HG03442 (cell line): ENCODE measurements around the gene SYT7.
A peak's percentile ranks its signal among the peaks of the same experiment; 100 is the strongest.

ENCODE experiments used
- ATAC-seq: cut with Tn5 transposase; IDR thresholded peaks from one replicate; pipeline ENCODE4 v1.9.1; 2021; ENCODE audit warnings: mild to moderate bottlenecking, moderate library complexity; ENCODE audit not compliant: unreplicated experiment

The SYT7 gene

DNA sequence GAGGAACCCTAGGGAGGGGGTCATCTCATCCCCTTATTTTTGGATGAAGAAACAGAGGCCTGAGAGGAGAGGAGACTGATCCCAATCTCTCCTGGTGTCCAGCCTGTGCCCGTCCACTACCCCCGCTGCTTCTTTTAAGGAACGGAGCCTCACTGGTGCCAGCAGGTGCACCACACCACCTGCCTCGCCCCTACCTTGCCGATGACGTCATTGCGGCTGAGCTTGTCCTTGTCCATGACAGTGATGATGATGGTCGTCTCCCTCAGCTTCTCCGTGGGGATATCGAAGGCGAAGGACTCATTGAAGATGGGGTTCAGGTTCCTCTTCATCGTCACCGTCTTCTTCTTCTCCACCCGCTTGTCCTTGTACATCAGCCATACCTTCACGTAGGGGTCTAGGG lies 58.0 kb downstream of the SYT7 start:
- no peak for ATAC-seq

GRCh38 chr11:61518032-61518795 lies 62.7 kb downstream of the SYT7 start:
- ATAC-seq, result no peak

GRCh38 chr11:61516675-61517572 lies 64.0 kb downstream of the SYT7 start:
- ATAC-seq, result no peak

GRCh38 chr11:61516191-61516590 lies 64.7 kb downstream of the SYT7 start:
- no peak for ATAC-seq

DNA sequence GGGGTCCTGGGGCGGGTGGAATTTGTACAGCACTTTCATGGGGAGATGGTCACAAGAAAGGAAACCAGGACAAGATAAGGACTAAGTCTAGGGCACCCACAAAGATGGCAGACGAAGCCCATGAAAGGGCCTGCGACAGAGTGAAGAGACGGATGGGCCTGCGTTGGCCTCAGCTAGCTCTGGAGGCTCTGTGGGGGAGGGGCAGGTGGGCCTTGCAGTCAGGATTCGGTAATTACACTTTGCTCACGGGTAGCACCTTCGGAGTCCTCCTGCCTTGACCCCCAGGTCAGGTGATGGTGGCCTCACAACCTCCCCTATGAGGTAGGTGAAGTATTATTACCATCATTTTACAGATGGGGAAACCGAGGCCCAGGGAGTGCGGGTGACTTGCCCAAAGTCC lies 65.2 kb downstream of the SYT7 start:
- ATAC-seq, result no peak

DNA sequence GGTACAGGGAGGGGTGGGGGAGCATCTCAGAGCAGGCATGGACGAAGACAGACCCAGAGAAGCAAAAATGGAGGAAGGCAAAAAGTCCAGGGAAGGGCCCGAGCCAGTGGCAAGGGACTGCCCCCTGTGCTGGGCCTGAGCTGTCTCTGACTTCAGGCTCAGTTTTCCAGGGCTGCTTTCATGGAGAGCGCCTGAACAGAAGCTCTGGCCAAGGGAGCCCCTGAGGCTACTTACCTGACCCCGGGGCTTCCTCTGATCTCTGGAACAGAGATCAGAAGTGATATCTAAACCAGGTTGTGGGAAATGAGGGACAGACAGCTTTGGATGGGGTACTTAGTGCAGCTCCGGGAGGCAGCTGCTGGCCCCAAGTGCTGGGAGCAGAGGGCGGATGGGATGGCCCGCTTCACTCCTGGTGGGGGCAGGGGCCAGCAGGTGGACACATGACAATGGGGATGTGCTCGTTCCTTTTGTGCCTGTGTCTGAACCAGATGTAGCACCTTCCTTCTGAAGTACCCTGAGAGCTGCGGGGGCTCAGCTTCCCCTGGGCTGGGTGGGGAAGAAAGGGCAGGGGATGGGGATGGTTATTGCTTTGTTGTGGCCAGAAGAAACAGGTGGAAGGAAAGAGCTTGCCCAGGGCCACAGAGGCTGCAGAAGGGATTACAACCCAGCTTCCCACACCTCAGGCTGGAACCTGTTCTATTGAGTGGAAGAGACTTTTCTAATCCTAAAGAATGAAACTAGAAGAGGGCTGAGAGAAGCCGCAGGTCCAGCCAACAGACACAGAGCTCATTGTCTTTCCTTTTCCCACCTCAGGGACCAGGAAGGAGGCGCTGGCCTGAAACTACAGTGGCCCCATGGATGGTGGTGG lies 66.6 kb downstream of the SYT7 start:
- ATAC-seq, result no peak

DNA sequence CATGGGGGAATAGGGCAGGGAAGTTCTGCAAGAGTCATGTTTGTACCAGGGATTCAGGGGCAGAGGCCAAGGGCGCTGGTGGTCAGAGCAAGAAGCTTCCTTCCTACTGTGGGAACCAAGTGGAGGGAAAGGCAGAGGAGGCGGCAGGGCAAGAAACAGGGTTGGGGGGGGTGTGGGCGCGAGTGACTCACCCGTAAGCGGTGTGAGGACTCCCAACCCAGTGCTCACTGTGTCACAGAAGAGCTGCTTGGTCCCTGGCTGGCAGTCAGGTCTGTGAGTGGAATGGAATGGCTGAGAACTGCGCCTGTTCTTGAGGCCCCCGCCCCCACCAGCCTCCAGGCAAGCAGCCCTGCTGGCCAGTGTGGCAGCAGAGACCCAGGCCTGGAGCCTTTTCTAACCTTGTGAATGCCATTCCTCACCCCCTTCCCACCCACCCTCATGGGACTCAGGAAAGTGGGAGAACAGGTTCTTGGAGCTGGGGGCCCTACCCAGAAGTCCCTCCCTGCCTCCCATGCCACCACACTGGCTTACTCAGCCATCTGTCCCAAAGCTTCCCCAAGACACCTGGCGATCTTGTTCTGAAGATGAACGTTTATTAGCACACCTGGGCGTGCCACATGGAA lies 67.6 kb downstream of the SYT7 start:
- no peak for ATAC-seq

- no peak for ATAC-seq
These were observed 68.4 kb downstream of the SYT7 start for GRCh38 chr11:61512435-61512834.

- ATAC-seq, result no peak
These were observed 69.5 kb downstream of the SYT7 start for GRCh38 chr11:61511383-61511782.

- ATAC-seq, result no peak
These were observed 69.9 kb downstream of the SYT7 start for GRCh38 chr11:61510974-61511373.

- no peak for ATAC-seq
These were observed 70.5 kb downstream of the SYT7 start for GRCh38 chr11:61510166-61510919.

DNA sequence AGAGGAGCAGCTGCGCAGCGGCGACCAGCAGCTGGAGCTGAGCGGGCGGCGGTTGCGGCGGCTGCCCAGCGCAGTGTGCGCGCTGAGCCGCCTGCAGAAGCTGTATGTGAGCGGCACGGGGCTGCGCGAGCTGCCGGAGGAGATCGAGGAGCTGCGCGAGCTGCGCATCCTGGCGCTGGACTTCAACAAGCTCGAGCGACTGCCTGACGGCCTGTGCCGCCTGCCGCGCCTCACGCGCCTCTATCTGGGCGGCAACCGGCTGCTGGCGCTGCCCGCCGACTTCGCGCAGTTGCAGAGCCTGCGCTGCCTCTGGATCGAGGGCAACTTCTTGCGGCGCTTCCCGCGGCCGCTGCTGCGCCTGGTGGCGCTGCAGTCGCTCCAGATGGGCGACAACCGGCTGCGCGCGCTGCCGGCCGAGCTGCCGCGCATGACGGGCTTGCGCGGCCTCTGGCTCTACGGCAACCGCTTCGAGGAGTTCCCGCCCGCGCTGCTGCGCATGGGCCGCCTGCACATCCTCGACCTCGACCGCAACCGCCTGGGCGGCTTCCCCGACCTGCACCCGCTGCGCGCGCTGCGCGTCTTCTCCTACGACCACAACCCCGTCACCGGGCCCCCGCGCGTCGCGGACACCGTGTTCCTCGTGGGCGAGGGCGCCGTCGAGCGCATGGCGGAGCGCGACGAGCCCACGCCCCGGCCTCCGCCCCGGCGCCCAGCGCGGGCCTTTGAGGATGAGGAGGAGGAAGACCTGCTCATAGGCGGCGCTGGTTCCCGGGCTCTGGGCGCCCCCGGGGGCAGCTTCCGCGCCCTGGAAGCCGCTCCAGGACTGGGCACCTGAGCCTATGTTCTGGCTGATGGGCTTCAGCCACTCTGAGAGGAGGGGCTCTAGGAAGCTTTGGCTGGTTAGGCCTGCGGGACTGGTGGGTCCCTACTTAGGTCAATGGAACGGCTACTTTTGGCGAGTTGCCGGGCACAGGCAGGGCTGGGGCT lies 71.5 kb downstream of the SYT7 start:
- ATAC-seq, result peak; percentile 65

DNA sequence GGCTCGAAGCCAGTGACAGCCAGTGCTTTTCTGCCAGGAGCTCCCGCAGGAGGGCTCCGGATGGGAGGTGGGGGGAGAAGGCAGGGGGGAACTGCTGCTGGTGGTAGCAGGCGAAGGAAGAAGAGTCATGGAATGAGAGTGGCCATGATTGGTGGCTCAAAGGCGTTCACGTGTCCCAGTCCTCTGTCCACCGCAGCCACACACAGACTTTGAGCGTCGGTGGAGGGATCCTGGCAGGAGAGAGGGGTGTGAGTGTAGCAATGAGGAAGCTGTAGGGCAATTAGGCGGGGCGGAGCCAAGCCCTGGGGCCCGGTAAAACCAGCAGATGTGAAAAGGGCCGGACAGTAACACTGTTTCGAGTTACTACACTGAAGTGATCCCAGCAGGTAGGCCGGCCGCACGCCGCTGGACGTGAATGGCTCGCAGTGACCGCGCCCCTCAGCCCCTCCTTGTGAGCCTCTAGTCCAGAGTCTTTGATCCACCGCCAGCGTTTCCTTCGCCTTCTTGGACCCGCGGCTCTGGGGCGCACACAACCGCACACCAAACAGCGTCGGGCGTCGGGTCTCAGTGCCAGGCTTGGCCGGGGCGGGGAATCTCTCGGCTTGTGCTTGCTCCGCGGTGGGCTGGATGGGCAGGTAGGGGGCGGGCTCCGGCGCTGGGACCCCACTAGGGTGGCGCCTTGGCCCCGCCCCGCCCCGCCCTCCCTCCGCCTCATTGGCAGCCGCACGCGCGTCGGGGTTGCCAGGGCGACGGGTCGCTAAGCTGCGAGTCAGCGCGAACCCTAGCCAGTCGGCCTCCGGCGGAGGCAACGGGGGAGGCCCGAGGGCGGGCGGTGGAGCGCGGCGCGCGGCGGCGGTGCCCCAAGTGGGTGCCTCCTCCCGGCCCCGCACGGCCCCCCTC lies 72.7 kb downstream of the SYT7 start, which contains the start of gene LRRC10B:
Gene LRRC10B, plus strand, starts transcription at position 788 of the 900 bp plus-strand sequence. CDS start 250 bp downstream, outside the sequence.
- ATAC-seq, result no peak

DNA sequence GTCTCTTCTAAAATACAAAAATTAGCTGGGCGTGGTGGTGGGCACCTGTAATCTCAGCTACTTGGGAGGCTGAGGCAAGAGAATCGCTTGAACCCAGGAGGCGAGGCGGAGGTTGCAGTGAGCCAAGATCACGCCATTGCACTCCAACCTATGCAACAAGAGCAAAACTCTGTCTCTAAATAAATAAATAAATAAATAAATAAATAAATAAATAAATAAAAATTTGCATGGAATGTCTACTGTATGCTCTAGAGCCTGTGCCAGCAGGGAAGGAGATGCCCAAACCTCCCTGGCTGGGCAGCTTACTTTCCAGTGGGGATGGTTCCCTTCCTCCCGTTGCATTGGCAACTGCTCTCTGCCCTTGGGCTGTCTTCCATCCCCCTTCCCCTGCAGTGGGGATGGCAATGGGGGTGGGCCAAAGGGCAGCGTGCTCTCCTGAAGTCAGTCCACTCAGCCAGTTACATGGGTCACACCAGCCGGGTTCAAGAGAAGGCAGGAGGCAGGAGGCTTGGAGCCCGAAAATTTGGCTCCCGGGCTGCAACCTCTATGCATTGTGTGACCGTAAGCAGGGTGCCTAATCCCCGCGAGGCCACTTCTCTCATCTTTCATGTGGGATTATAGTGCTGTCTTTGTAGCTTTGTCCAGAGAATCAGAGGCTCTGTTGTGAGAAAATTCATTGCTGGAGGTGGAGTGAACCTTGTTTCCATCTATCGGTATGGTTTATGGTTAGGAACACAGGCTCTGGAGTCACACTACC lies 73.7 kb downstream of the SYT7 start:
- ATAC-seq, result no peak

DNA sequence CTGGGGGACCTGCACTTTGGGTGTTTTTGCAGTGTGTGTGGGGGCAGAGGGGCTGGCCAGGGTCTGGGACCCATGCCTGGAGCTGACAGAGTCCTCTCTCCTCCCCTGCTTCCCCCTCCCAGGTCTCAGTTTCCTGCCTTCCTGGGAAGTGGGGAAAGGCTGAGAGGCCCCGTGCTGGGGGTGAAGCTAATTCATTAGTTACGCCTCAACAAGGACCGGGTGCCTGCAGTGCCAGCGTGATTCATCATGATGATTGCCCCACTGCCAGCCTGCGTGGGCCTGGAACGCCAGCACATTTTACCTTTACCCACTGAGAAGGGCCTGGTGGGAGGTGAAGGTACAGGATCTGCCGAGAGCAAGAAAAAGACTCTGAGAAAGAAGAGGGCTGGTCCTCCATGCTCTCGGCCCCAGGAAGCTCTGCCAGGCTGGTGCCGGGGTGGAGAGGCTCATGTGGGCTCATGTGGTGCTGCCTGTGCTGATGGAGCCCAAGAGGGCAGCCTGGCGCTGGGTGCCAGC lies 75.2 kb downstream of the SYT7 start:
- no peak for ATAC-seq

GRCh38 chr11:61505106-61505505 lies 75.8 kb downstream of the SYT7 start:
- ATAC-seq, result no peak
